ENCODE results near the gene RAB28.

DNA sequence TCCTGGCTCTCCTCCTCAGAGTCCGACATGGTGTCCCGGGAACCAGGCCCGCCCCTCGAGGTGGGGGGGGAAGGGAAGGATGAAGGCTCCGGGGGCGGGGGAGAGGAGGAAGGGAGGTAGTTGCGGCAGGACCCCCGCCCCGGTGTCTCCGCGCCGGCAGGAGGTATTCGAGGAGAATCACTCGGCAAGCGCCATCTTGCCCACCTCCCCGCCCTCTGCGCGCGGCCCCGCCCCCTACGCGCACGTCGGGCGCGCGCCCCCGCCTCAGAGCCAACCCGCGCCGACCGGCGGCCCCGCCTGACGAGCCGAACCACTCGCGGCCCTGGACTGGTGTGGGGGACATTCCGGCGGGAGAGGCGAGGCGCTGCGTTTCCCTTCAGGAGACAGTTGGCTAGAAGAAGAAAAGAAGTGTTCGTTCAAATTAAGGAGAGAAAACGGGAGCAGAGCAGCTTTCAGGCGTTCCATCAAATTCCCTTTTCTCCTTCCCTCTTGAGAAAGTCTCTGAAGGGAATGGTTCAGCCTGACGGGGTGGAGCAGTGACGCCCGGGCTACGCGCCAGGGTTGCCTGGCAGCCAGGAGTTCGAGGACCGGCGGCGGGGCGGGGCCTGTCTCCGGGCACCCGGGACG, at the start of gene RAB28:
- TF ChIP-seq, protein P1, sequence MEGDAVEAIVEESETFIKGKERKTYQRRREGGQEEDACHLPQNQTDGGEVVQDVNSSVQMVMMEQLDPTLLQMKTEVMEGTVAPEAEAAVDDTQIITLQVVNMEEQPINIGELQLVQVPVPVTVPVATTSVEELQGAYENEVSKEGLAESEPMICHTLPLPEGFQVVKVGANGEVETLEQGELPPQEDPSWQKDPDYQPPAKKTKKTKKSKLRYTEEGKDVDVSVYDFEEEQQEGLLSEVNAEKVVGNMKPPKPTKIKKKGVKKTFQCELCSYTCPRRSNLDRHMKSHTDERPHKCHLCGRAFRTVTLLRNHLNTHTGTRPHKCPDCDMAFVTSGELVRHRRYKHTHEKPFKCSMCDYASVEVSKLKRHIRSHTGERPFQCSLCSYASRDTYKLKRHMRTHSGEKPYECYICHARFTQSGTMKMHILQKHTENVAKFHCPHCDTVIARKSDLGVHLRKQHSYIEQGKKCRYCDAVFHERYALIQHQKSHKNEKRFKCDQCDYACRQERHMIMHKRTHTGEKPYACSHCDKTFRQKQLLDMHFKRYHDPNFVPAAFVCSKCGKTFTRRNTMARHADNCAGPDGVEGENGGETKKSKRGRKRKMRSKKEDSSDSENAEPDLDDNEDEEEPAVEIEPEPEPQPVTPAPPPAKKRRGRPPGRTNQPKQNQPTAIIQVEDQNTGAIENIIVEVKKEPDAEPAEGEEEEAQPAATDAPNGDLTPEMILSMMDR (IDR thresholded peaks at IDR 0.05), result no peak
- TF ChIP-seq POLR2A (IDR thresholded peaks at IDR 0.05), result peak; percentile 42 to 66

All from adrenal gland (tissue), 5 donors.